Stomach (tissue), 4 donors: Measurements from ENCODE around the gene CEACAM6.

Experiments used
- POLR2A ChIP-seq, 4 donors: fragments of 450-650 bp; IDR thresholded peaks; one replicate each; pipeline ENCODE4 v1.6.1; 2016; ENCODE audit warnings: antibody characterized with exemption in 4 of 4, control low read depth in 2 of 4, mild to moderate bottlenecking in 1 of 4, moderate library complexity in 1 of 4
- TF ChIP-seq, protein P1 (sequence below), 7 experiments: fragments of 450-650 bp in 4 of 7; fragments of 200-600 bp in 3 of 7; sonication (generic) in 3 of 7; IDR thresholded peaks; one replicate each; pipeline ENCODE4 v1.5.1; 2016 to 2019; ENCODE audit warnings: antibody characterized with exemption in 7 of 7, control low read depth in 2 of 7, mild to moderate bottlenecking in 1 of 7

DNA sequence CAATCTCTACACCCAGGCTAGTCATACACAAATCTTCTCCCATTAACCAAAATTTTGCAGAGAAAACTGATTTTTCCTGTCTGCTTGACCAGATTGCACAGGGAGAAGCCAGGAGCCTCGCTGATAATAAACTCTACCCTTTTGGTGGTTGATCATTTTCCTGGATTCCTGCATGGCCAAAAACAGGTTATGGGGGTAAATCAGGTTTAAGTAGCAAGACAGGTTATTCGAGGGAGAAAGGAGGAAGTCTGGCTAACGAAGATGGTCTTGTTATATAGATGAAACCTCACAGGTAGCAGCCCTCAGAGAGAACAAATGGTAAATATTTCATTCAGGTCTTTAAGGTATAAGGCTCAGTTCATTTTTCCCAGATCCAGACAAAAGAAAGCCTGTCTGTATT lies 16.0 kb upstream of the CEACAM6 start:
- no peak for TF ChIP-seq POLR2A (IDR thresholded peaks at IDR 0.05)
- TF ChIP-seq, protein P1, sequence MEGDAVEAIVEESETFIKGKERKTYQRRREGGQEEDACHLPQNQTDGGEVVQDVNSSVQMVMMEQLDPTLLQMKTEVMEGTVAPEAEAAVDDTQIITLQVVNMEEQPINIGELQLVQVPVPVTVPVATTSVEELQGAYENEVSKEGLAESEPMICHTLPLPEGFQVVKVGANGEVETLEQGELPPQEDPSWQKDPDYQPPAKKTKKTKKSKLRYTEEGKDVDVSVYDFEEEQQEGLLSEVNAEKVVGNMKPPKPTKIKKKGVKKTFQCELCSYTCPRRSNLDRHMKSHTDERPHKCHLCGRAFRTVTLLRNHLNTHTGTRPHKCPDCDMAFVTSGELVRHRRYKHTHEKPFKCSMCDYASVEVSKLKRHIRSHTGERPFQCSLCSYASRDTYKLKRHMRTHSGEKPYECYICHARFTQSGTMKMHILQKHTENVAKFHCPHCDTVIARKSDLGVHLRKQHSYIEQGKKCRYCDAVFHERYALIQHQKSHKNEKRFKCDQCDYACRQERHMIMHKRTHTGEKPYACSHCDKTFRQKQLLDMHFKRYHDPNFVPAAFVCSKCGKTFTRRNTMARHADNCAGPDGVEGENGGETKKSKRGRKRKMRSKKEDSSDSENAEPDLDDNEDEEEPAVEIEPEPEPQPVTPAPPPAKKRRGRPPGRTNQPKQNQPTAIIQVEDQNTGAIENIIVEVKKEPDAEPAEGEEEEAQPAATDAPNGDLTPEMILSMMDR (IDR thresholded peaks at IDR 0.05): no peak
